Choroid plexus epithelial cell (primary cell): ENCODE measurements around the gene VSIG4.

ENCODE experiments used
- DNase-seq: peaks from one replicate; pipeline ENCODE4 v3.0.0-alpha.2; 2010; ENCODE audit warnings: low read depth
- H3K4me3 ChIP-seq: 2 replicates; pipeline ENCODE4 v1.5.1; 2011; ENCODE audit warnings: low read depth, mild to moderate bottlenecking, control low read depth, low read length, moderate library complexity
- CTCF ChIP-seq: conservative IDR thresholded peaks from 2 replicates; pipeline ENCODE4 v1.5.1; 2011; ENCODE audit warnings: low read depth, mild to moderate bottlenecking, control low read depth, inconsistent platforms, low read length, moderate library complexity

The VSIG4 gene

GRCh38 chrX:66053414-66053813 lies 13.5 kb upstream of the VSIG4 start:
- DNase-seq: no peak
- TF ChIP-seq CTCF: no peak
- H3K4me3 ChIP-seq: no peak overlapping the region

GRCh38 chrX:66051980-66052379 lies 12.1 kb upstream of the VSIG4 start:
- no peak for DNase-seq
- TF ChIP-seq CTCF: no peak
- H3K4me3 ChIP-seq: no peak overlapping the region

- TF ChIP-seq CTCF: no peak
- no peak overlapping the region for H3K4me3 ChIP-seq
- no peak for DNase-seq
These were observed 10.3 kb upstream of the VSIG4 start for GRCh38 chrX:66050140-66050569.

GRCh38 chrX:66049056-66049455 lies 9.2 kb upstream of the VSIG4 start:
- no peak overlapping the region for H3K4me3 ChIP-seq
- no peak for TF ChIP-seq CTCF
- DNase-seq: no peak

GRCh38 chrX:66046612-66047235 lies 6.8 kb upstream of the VSIG4 start:
- TF ChIP-seq CTCF: no peak
- no peak overlapping the region for H3K4me3 ChIP-seq
- no peak for DNase-seq

GRCh38 chrX:66045894-66046293 lies 6.0 kb upstream of the VSIG4 start:
- TF ChIP-seq CTCF: no peak
- no peak overlapping the region for H3K4me3 ChIP-seq
- DNase-seq: no peak

- no peak overlapping the region for H3K4me3 ChIP-seq
- DNase-seq: no peak
- TF ChIP-seq CTCF: no peak
These were observed 3.7 kb upstream of the VSIG4 start for GRCh38 chrX:66043584-66043983.
